Osteoblast (primary cell): ENCODE results near the gene NUP93. TPM values are rescaled to one million over a fixed set of nuclear protein-coding genes. Genes with fewer than 3 reads are reported as not detected.

ENCODE experiments used
- DNase-seq: peaks from one replicate; pipeline ENCODE4 v3.0.0; 2011; ENCODE audit warnings: low spot score, mixed read lengths; ENCODE audit not compliant: insufficient read length; ENCODE audit errors: missing footprints
- H2AFZ ChIP-seq: 2 replicates; pipeline ENCODE4 v1.6.0; 2011; ENCODE audit warnings: mild to moderate bottlenecking, low read length
- H3K27ac ChIP-seq: 2 replicates; pipeline ENCODE4 v1.5.1; 2011; ENCODE audit warnings: mild to moderate bottlenecking, low read depth, low read length, moderate library complexity
- H3K27me3 ChIP-seq: 2 replicates; pipeline ENCODE4 v1.6.0; 2012; ENCODE audit warnings: mild to moderate bottlenecking, control low read depth, inconsistent platforms, low read length, moderate library complexity; ENCODE audit not compliant: insufficient read depth
- H3K36me3 ChIP-seq: 2 replicates; pipeline ENCODE4 v1.5.1; 2011; ENCODE audit warnings: mild to moderate bottlenecking, low read length, control low read depth, moderate library complexity; ENCODE audit not compliant: insufficient read depth
- H3K4me1 ChIP-seq: 2 replicates; pipeline ENCODE4 v1.5.1; 2011; ENCODE audit warnings: mild to moderate bottlenecking, low read length, control low read depth, moderate library complexity; ENCODE audit not compliant: insufficient read depth
- H3K4me2 ChIP-seq: 2 replicates; pipeline ENCODE4 v1.6.0; 2011; ENCODE audit warnings: mild to moderate bottlenecking, low read length; ENCODE audit not compliant: insufficient read depth
- H3K4me3 ChIP-seq: fragments of 200-600 bp; sonication (generic); 3 replicates; pipeline ENCODE4 v1.5.1; 2012; ENCODE audit warnings: mild to moderate bottlenecking, low read length, inconsistent platforms; ENCODE audit not compliant: insufficient read depth
- H3K79me2 ChIP-seq: 2 replicates; pipeline ENCODE4 v1.6.0; 2012; ENCODE audit warnings: mild to moderate bottlenecking, low read length, control low read depth, inconsistent platforms; ENCODE audit not compliant: insufficient read depth
- H3K9me3 ChIP-seq: 2 replicates; pipeline ENCODE4 v1.5.1; 2011; ENCODE audit warnings: low read depth, low read length, control low read depth
- H4K20me1 ChIP-seq: 2 replicates; pipeline ENCODE4 v1.6.0; 2012; ENCODE audit warnings: mild to moderate bottlenecking, low read length, control low read depth; ENCODE audit not compliant: insufficient read depth
- total RNA-seq: library from RNA; depleted of rRNA; stranded (reverse); fragments of >200 nt; gene quantifications from 2 replicates; pipeline ENCODE4 v1.2.3, GENCODE V29; 2012
- TF ChIP-seq, protein P1 (sequence below): IDR thresholded peaks from 2 replicates; pipeline ENCODE4 v1.5.1; 2011; ENCODE audit warnings: mild to moderate bottlenecking, low read depth, low read length, moderate library complexity; ENCODE audit errors: extremely low read depth

Gene NUP93
- total RNA-seq, 1 donor = 40.5 TPM

DNA sequence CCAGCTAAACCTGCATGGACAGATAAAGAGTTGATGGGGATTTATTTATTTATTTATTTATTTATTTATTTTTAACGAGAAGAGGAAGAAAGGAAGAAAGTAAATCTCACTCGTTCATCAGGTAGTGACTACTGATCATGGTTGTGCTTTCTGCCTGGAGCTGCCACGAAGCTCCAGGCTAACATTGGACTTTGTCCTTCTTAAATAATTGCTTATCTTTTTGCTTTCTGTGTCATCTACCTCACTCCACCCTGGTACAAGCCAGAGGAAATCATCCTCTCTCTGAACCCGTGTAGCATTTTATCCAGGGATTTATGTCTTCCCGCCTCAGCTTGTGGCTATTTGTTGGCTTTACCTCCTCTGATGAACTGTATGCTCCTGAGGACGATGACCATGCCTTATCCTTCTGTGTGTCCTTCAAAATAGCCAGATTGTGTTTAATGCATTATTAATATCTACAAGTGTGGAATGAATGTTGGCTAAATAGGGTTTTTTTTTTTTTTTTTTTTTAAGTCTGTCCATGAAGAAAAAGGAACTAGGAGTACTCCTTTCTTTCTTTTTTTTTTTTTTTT is 127.0 kb downstream of the NUP93 start:
- Histone ChIP-seq H3K4me2 (no peak overlapping the region), H3K27ac (no peak overlapping the region), H4K20me1 (no peaks in the 10 kb centered on the region), H3K4me1 (no peaks in the 10 kb centered on the region), H2AFZ (no peak overlapping the region), H3K27me3 (no peaks in the 10 kb centered on the region), H3K4me3 (no peak overlapping the region), H3K9me3 (no peaks in the 10 kb centered on the region), H3K79me2 (no peaks in the 10 kb centered on the region), H3K36me3 (no peaks in the 10 kb centered on the region)
- TF ChIP-seq, protein P1, sequence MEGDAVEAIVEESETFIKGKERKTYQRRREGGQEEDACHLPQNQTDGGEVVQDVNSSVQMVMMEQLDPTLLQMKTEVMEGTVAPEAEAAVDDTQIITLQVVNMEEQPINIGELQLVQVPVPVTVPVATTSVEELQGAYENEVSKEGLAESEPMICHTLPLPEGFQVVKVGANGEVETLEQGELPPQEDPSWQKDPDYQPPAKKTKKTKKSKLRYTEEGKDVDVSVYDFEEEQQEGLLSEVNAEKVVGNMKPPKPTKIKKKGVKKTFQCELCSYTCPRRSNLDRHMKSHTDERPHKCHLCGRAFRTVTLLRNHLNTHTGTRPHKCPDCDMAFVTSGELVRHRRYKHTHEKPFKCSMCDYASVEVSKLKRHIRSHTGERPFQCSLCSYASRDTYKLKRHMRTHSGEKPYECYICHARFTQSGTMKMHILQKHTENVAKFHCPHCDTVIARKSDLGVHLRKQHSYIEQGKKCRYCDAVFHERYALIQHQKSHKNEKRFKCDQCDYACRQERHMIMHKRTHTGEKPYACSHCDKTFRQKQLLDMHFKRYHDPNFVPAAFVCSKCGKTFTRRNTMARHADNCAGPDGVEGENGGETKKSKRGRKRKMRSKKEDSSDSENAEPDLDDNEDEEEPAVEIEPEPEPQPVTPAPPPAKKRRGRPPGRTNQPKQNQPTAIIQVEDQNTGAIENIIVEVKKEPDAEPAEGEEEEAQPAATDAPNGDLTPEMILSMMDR = no peak
- no peak for DNase-seq

DNA sequence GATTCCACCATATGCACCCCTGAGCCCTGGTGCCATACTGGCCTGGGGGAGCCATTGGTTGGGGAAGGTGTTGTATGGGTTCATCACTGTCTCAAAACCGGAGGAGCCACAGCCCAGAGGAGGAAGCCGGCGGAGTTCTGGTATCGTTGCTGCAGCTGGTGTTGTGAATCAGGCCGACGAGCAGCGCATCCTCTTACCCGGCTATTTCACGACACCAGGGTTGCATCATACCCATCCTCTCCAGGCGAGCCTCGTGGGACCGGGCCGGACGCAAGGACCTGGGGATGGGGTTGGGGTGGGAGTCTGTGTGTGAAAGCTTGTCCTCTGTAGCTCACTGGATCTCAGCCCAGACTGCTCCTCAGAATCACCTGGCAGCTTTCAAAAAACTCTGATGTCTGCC is 128.4 kb downstream of the NUP93 start:
- Histone ChIP-seq H3K4me1 (no peaks in the 10 kb centered on the region), H3K79me2 (no peaks in the 10 kb centered on the region), H3K36me3 (no peaks in the 10 kb centered on the region), H3K9me3 (no peaks in the 10 kb centered on the region), H2AFZ (no peak overlapping the region), H3K4me2 (no peak overlapping the region), H4K20me1 (no peaks in the 10 kb centered on the region), H3K27me3 (no peaks in the 10 kb centered on the region), H3K27ac (no peak overlapping the region), H3K4me3 (no peak overlapping the region)
- TF ChIP-seq, protein P1 = no peak
- DNase-seq = no peak

DNA sequence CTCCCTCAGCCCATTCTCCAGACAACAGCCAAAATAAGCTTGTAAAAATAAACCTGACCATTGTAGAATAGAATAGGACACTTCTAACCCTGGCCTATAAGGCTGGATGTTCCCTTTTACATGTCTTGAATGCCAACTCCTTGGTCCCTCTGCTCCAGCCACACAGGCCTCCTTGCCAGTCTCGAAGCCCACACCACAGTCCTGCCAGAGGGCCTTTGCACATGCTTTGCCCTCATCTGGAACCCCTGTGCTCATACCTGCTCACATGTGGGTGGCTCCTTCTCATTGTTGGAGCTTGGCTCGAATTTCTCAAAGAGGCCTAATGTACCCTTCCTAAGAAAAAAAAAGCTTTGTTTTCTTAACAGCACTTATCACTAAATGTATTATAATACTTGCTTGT is 129.7 kb downstream of the NUP93 start:
- no peaks in the 10 kb centered on the region for H3K9me3 ChIP-seq
- H3K27me3 ChIP-seq = no peaks in the 10 kb centered on the region
- TF ChIP-seq, protein P1 = no peak
- H3K79me2 ChIP-seq = no peaks in the 10 kb centered on the region
- H3K4me3 ChIP-seq = no peak overlapping the region
- DNase-seq = no peak
- H3K36me3 ChIP-seq = no peaks in the 10 kb centered on the region
- H3K4me2 ChIP-seq = no peak overlapping the region
- H4K20me1 ChIP-seq = no peaks in the 10 kb centered on the region
- no peak overlapping the region for H3K27ac ChIP-seq
- no peak overlapping the region for H2AFZ ChIP-seq
- H3K4me1 ChIP-seq = no peaks in the 10 kb centered on the region

DNA sequence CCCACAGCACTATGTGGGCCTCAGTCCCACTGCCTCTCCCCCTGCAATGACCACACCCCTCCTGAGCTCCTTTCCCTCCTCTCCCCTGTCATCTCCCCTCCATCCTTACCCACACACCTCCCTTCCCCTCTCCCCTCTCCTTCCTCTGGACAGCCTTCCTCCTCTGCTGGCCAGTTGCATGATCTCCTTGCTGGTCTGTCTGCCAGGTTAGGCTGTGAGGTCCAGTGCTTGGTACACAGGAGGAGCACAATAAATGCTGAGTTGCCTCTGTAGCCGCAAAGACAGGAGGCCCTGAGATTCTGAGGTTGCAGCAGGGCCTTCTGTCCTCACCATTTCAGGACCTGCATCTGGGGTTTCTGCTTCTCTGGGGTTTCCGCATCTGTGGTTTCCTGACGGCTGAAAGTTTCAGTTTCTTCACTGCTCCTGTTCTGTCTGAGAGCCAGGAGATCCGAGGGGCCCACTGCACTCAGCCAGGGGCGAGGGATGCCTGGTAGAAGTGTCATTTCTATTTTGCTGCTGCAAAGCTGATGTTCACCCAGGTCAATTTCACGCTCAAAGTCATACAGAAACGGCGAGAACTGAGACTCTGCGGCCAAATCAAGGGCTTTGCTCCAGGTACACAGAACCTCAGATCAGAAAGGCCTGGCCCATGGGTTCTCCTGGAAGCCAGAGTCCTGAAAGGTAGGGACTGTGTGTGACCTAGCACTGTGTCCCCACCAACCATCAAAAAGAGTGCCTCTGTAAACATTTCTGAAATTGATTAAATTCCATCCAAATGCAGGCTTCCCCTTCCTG is 130.5 kb downstream of the NUP93 start:
- Histone ChIP-seq H3K27me3 (no peaks in the 10 kb centered on the region), H3K36me3 (no peaks in the 10 kb centered on the region), H3K4me2 (no peak overlapping the region), H3K4me3 (no peak overlapping the region), H3K79me2 (no peaks in the 10 kb centered on the region), H2AFZ (no peak overlapping the region), H3K9me3 (no peaks in the 10 kb centered on the region), H3K4me1 (no peaks in the 10 kb centered on the region), H4K20me1 (no peaks in the 10 kb centered on the region), H3K27ac (no peak overlapping the region)
- no peak for DNase-seq
- TF ChIP-seq, protein P1 = no peak
